Neural cell (in vitro differentiated cells): ENCODE measurements around the gene CDC42SE1. TPM values are rescaled to one million over a fixed set of nuclear protein-coding genes. Genes with fewer than 3 reads are reported as not detected.

Experiments
- H2AFZ ChIP-seq: fragments of 200-600, 300-800 bp; sonication (generic), shearing (Covaris generic); 2 replicates; pipeline ENCODE4 v1.6.0; 2014; ENCODE audit warnings: low read depth, mild to moderate bottlenecking, antibody characterized with exemption, low read length, moderate library complexity
- H3F3A ChIP-seq: fragments of 200-600 bp; shearing (Covaris generic); 2 replicates; pipeline ENCODE4 v1.6.1; 2016; ENCODE audit warnings: mild to moderate bottlenecking, moderate library complexity, mixed read lengths, antibody characterized with exemption, low read length; ENCODE audit not compliant: insufficient read depth, poor library complexity, severe bottlenecking
- H3K27ac ChIP-seq: fragments of 200-600, 300-800 bp; sonication (generic), shearing (Covaris generic); 2 replicates; pipeline ENCODE4 v1.5.1; 2014; ENCODE audit warnings: mild to moderate bottlenecking, low read length, moderate library complexity
- H3K27me3 ChIP-seq: fragments of 300-800, 200-600 bp; sonication (generic), shearing (Covaris generic); 2 replicates; pipeline ENCODE4 v1.6.0; 2014; ENCODE audit warnings: mild to moderate bottlenecking, low read depth, low read length, moderate library complexity; ENCODE audit not compliant: insufficient read depth
- H3K36me3 ChIP-seq: fragments of 300-800, 200-600 bp; sonication (generic), shearing (Covaris generic); 2 replicates; pipeline ENCODE4 v1.5.1; 2014; ENCODE audit warnings: mild to moderate bottlenecking, antibody characterized with exemption, low read length, moderate library complexity; ENCODE audit not compliant: insufficient read depth
- H3K4me2 ChIP-seq: fragments of 300-800, 200-600 bp; sonication (generic), shearing (Covaris generic); 2 replicates; pipeline ENCODE4 v1.6.0; 2014; ENCODE audit warnings: mild to moderate bottlenecking, low read length
- H3K4me3 ChIP-seq: fragments of 300-800, 200-600 bp; sonication (generic), shearing (Covaris generic); 2 replicates; pipeline ENCODE4 v1.5.1; 2014; ENCODE audit warnings: mild to moderate bottlenecking, low read length, moderate library complexity
- H3K79me2 ChIP-seq: fragments of 200-600 bp; shearing (Covaris generic); replicated peaks from 2 replicates; pipeline ENCODE4 v1.6.0; 2014; ENCODE audit warnings: mild to moderate bottlenecking, low read length, moderate library complexity; ENCODE audit not compliant: insufficient read depth
- H3K9ac ChIP-seq: fragments of 300-800, 200-600 bp; sonication (generic), shearing (Covaris generic); 2 replicates; pipeline ENCODE4 v1.6.1; 2016; ENCODE audit warnings: mild to moderate bottlenecking, low read length, mixed read lengths
- H3K9me2 ChIP-seq: fragments of 200-600 bp; shearing (Covaris generic); 2 replicates; pipeline ENCODE4 v1.6.1; 2016; ENCODE audit warnings: mild to moderate bottlenecking, low read length, mixed read lengths; ENCODE audit not compliant: insufficient read depth
- H3K9me3 ChIP-seq: fragments of 200-600, 300-800 bp; sonication (generic), shearing (Covaris generic); 2 replicates; pipeline ENCODE4 v1.6.1; 2016; ENCODE audit warnings: mild to moderate bottlenecking, mixed run types, low read length, moderate library complexity, mixed read lengths
- H4K20me1 ChIP-seq: fragments of 200-600 bp; shearing (Covaris generic); 2 replicates; pipeline ENCODE4 v1.6.1; 2016; ENCODE audit warnings: mild to moderate bottlenecking, mixed run types; ENCODE audit not compliant: insufficient read depth
- CTCF ChIP-seq: fragments of 450-650 bp; IDR thresholded peaks from 2 replicates; pipeline ENCODE4 v1.5.1; 2014; ENCODE audit warnings: antibody characterized with exemption, mild to moderate bottlenecking, moderate library complexity; ENCODE audit not compliant: poor library complexity, severe bottlenecking
- EP300 ChIP-seq: fragments of 450-650 bp; conservative IDR thresholded peaks from 2 replicates; pipeline ENCODE4 v1.6.1; 2014; ENCODE audit warnings: antibody characterized with exemption, mild to moderate bottlenecking, moderate library complexity; ENCODE audit not compliant: poor library complexity, severe bottlenecking
- EZH2 ChIP-seq: fragments of 200-600, 300-800 bp; shearing (Covaris generic), sonication (generic); IDR thresholded peaks from 2 replicates; pipeline ENCODE4 v1.6.1; 2014; ENCODE audit warnings: antibody characterized with exemption, low read length, borderline replicate concordance, mild to moderate bottlenecking; ENCODE audit not compliant: insufficient read depth, poor library complexity, severe bottlenecking
- MXI1 ChIP-seq: fragments of 450-650 bp; conservative IDR thresholded peaks from 2 replicates; pipeline ENCODE4 v1.6.1; 2014; ENCODE audit warnings: antibody characterized with exemption, mild to moderate bottlenecking; ENCODE audit not compliant: poor library complexity, severe bottlenecking
- POLR2AphosphoS5 ChIP-seq: IDR thresholded peaks from 2 replicates; pipeline ENCODE4 v1.6.1; 2012
- RAD21 ChIP-seq: fragments of 450-650 bp; conservative IDR thresholded peaks from 2 replicates; pipeline ENCODE4 v1.6.1; 2014; ENCODE audit warnings: antibody characterized with exemption, mild to moderate bottlenecking, moderate library complexity
- SMC3 ChIP-seq: fragments of 450-650 bp; conservative IDR thresholded peaks from 2 replicates; pipeline ENCODE4 v1.6.1; 2014; ENCODE audit warnings: antibody characterized with exemption, mild to moderate bottlenecking, moderate library complexity; ENCODE audit not compliant: poor library complexity
- TAF1 ChIP-seq: IDR thresholded peaks from 2 replicates; pipeline ENCODE4 v1.6.1; 2012; ENCODE audit warnings: low read depth
- polyA plus RNA-seq: library from polyadenylated mRNA; depleted of rRNA; stranded (reverse); fragments of >200 nt; gene quantifications from 2 replicates; pipeline ENCODE4 v1.2.3, GENCODE V29; 2014
- TF ChIP-seq, protein P1 (sequence below): IDR thresholded peaks from 2 replicates; pipeline ENCODE4 v1.6.1; 2012; ENCODE audit warnings: borderline replicate concordance

CDC42SE1 gene
- polyA plus RNA-seq, 1 donor from 2014 or later: 102 TPM

DNA sequence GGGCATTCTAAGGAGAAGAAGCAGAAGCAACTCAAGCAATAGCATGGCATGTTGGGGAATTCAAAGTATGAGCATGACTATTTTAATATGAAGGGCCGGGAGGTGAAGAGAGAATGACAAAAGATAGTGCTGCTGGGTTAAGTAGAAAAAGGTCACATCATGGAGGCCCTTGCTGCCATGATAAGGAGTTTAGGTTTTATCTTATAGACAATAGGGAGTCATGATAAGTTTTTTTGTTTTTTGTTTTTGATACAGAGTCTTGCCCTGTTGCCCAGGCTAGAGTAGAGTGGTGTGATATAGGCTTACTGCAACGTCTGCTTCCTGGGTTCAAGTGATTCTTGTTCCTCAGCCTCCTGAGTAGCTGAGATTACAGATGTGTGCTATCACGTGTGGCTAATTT is 19.9 kb downstream of the CDC42SE1 start:
- Histone ChIP-seq H3F3A (no peaks in the 10 kb centered on the region), H3K36me3 (no peaks in the 10 kb centered on the region), H3K9ac (no peak overlapping the region), H3K4me3 (no peak overlapping the region), H3K9me2 (no peaks in the 10 kb centered on the region), H3K27ac (no peak overlapping the region), H4K20me1 (no peaks in the 10 kb centered on the region), H3K79me2 (no peaks in the 10 kb centered on the region), H3K27me3 (no peaks in the 10 kb centered on the region), H3K9me3 (no peaks in the 10 kb centered on the region), H3K4me2 (no peak overlapping the region), H2AFZ (no peak overlapping the region)
- TF ChIP-seq CTCF (no peak), EZH2 (no peak), POLR2AphosphoS5 (no peak), MXI1 (no peak), EP300 (no peak), TAF1 (no peak), RAD21 (no peak), SMC3 (no peak)
- TF ChIP-seq, protein P1, sequence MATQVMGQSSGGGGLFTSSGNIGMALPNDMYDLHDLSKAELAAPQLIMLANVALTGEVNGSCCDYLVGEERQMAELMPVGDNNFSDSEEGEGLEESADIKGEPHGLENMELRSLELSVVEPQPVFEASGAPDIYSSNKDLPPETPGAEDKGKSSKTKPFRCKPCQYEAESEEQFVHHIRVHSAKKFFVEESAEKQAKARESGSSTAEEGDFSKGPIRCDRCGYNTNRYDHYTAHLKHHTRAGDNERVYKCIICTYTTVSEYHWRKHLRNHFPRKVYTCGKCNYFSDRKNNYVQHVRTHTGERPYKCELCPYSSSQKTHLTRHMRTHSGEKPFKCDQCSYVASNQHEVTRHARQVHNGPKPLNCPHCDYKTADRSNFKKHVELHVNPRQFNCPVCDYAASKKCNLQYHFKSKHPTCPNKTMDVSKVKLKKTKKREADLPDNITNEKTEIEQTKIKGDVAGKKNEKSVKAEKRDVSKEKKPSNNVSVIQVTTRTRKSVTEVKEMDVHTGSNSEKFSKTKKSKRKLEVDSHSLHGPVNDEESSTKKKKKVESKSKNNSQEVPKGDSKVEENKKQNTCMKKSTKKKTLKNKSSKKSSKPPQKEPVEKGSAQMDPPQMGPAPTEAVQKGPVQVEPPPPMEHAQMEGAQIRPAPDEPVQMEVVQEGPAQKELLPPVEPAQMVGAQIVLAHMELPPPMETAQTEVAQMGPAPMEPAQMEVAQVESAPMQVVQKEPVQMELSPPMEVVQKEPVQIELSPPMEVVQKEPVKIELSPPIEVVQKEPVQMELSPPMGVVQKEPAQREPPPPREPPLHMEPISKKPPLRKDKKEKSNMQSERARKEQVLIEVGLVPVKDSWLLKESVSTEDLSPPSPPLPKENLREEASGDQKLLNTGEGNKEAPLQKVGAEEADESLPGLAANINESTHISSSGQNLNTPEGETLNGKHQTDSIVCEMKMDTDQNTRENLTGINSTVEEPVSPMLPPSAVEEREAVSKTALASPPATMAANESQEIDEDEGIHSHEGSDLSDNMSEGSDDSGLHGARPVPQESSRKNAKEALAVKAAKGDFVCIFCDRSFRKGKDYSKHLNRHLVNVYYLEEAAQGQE: no peak

DNA sequence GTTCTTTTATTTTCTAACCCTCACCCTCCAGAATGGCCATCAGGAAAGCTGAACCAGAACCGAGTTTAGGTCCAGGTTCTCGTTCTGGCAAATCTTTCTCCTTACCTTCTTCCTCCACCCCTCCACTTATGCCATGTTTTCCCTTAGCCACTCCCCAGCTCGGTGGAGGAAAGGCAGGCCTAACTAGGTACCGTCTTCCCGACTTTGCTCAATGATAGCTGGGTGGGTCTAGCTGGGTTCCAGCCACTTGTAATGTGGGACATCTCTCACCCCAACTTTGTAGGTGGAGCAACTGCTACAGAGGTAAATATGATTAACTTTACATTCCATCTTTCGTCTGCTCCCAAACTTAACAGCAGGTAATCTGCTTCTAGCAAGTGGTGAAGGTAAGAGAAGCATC is 22.4 kb downstream of the CDC42SE1 start:
- no peak overlapping the region for H3K9ac ChIP-seq
- H3K27ac ChIP-seq: no peak overlapping the region
- no peak overlapping the region for H2AFZ ChIP-seq
- no peaks in the 10 kb centered on the region for H4K20me1 ChIP-seq
- H3K4me2 ChIP-seq: no peak overlapping the region
- TF ChIP-seq, protein P1: no peak
- TF ChIP-seq EZH2 (no peak), EP300 (no peak), POLR2AphosphoS5 (no peak), RAD21 (no peak), MXI1 (no peak), CTCF (no peak), TAF1 (no peak), SMC3 (no peak)
- H3F3A ChIP-seq: no peaks in the 10 kb centered on the region
- H3K4me3 ChIP-seq: no peak overlapping the region
- no peaks in the 10 kb centered on the region for H3K9me3 ChIP-seq
- no peaks in the 10 kb centered on the region for H3K79me2 ChIP-seq
- no peaks in the 10 kb centered on the region for H3K9me2 ChIP-seq
- no peaks in the 10 kb centered on the region for H3K27me3 ChIP-seq
- no peaks in the 10 kb centered on the region for H3K36me3 ChIP-seq
